ENCODE measurements around the gene ECE1.

DNA sequence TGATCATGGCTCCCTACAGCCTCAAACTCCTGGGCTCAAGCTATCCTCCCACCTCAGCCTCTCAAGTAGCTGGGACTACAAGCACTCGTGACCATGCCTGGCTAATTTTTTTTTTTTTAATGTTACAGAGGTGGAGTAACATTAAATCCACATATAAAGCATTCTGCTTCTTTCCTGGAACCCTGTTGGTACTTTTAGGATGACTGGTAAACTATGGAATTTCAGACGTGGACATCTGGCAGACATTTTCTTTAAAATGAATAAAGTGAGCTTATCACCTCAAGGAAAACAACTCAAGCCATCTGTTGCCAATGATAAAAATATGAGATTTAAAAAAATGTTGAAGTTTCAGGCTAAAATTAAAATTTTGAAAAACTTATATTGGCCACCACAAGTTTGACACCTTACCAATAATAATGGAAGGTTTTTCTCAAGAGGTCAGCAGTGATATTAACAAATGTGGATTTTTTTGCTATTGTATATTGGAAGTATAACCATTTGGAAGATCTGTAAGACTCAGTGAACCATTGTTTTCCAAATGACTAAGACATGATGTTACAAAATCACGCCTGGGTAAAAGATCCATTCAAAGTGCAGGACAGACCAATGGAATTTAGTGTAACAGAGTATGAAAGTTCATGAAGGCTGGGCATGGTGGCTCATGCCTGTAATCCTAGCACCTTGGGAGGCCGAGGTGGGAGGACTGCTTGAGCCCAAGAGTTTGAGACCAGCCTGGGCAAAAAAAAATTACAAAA is 60.8 kb downstream of the ECE1 start:
- no peak for TF ChIP-seq ZNF217 (CRISPR knock-in tag; IDR thresholded peaks at IDR 0.05)
- TF ChIP-seq, protein P1, sequence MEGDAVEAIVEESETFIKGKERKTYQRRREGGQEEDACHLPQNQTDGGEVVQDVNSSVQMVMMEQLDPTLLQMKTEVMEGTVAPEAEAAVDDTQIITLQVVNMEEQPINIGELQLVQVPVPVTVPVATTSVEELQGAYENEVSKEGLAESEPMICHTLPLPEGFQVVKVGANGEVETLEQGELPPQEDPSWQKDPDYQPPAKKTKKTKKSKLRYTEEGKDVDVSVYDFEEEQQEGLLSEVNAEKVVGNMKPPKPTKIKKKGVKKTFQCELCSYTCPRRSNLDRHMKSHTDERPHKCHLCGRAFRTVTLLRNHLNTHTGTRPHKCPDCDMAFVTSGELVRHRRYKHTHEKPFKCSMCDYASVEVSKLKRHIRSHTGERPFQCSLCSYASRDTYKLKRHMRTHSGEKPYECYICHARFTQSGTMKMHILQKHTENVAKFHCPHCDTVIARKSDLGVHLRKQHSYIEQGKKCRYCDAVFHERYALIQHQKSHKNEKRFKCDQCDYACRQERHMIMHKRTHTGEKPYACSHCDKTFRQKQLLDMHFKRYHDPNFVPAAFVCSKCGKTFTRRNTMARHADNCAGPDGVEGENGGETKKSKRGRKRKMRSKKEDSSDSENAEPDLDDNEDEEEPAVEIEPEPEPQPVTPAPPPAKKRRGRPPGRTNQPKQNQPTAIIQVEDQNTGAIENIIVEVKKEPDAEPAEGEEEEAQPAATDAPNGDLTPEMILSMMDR (IDR thresholded peaks at IDR 0.05 in 2 of 3, conservative IDR thresholded peaks at IDR 0.05 in 1 of 3; ENCODE audit: insufficient read depth in 2 of 3, low read depth in 1 of 3, low read length in 3 of 3) = no peak
- no peak for TF ChIP-seq STAT5B (CRISPR knock-in tag; IDR thresholded peaks at IDR 0.05)
